ENCODE measurements around the gene ITIH1.

The ITIH1 gene

DNA sequence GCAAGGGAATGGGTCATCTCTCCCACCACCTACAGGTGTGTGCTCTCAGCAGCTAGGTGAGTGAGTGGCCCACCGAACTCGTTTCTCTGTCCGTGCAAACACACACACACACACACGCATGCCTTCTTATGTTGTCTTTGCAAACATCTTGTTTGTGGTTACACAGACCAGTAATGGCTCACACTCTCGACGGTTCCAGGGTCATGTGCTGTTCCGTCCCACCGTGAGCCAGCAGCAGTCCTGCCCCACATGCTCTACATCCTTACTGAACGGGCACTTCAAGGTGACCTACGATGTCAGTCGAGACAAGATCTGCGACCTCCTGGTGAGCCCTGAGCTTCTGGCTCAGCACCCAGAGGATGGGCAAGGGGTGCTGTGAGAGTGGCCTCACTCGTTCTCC, 4.3 kb downstream of the ITIH1 start:
- H3K4me3 ChIP-seq (ENCODE audit: low read depth, low read length): no peak overlapping the region
- no peak for DNase-seq (ENCODE audit: low read depth)
- TF ChIP-seq, protein P1, sequence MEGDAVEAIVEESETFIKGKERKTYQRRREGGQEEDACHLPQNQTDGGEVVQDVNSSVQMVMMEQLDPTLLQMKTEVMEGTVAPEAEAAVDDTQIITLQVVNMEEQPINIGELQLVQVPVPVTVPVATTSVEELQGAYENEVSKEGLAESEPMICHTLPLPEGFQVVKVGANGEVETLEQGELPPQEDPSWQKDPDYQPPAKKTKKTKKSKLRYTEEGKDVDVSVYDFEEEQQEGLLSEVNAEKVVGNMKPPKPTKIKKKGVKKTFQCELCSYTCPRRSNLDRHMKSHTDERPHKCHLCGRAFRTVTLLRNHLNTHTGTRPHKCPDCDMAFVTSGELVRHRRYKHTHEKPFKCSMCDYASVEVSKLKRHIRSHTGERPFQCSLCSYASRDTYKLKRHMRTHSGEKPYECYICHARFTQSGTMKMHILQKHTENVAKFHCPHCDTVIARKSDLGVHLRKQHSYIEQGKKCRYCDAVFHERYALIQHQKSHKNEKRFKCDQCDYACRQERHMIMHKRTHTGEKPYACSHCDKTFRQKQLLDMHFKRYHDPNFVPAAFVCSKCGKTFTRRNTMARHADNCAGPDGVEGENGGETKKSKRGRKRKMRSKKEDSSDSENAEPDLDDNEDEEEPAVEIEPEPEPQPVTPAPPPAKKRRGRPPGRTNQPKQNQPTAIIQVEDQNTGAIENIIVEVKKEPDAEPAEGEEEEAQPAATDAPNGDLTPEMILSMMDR (conservative IDR thresholded peaks at IDR 0.05; ENCODE audit: low read depth, low read length): no peak

DNA sequence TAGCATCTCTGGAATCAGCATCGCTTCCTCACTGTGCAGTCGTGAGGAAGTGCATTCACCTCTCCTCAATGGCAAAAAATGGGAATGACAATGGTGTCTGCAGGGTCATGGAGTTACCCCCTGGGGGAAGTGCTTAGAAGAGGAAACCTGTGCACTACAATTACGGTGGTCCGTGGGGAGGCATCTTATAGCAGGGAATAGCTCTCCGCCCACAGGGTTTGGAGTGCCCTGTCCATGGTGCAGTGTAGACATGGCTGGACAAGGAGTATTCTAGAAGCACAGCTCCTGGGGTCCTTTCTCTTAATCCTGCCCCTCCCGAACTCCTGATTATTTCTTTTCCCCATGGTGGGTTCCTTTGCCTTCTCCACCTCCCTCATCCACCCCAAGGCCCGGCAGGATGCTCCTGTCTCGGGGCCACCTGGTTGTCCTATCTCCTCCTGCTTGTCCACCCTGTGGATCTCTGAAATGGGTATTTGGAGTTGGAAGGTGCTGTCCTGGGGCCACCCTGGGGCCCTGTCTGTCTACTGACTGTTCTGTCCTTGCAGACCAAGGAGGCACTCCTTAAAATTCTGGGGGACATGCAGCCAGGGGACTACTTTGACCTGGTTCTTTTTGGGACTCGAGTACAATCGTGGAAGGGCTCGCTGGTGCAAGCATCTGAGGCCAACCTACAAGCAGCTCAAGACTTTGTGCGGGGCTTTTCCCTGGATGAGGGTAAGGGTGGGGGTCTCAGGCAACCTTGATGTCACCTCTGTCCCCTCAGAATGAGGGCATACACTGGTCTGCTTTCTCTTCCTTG, 5.2 kb downstream of the ITIH1 start:
- TF ChIP-seq, protein P1 (conservative IDR thresholded peaks at IDR 0.05; ENCODE audit: low read depth, low read length): no peak
- no peak overlapping the region for H3K4me3 ChIP-seq (ENCODE audit: low read depth, low read length)
- no peak for DNase-seq (ENCODE audit: low read depth)

GRCh38 chr3:52783211-52783555, 5.8 kb downstream of the ITIH1 start:
- H3K4me3 ChIP-seq (ENCODE audit: low read depth, low read length): no peak overlapping the region
- TF ChIP-seq, protein P1 (conservative IDR thresholded peaks at IDR 0.05; ENCODE audit: low read depth, low read length): peak; percentile 27
- peak; percentile 14 for DNase-seq (ENCODE audit: low read depth)

- no peak for DNase-seq (ENCODE audit: low read depth)
- no peak overlapping the region for H3K4me3 ChIP-seq (ENCODE audit: low read depth, low read length)
- TF ChIP-seq, protein P1 (conservative IDR thresholded peaks at IDR 0.05; ENCODE audit: low read depth, low read length): no peak
Observed at GRCh38 chr3:52784021-52784621, 6.7 kb downstream of the ITIH1 start.

DNA sequence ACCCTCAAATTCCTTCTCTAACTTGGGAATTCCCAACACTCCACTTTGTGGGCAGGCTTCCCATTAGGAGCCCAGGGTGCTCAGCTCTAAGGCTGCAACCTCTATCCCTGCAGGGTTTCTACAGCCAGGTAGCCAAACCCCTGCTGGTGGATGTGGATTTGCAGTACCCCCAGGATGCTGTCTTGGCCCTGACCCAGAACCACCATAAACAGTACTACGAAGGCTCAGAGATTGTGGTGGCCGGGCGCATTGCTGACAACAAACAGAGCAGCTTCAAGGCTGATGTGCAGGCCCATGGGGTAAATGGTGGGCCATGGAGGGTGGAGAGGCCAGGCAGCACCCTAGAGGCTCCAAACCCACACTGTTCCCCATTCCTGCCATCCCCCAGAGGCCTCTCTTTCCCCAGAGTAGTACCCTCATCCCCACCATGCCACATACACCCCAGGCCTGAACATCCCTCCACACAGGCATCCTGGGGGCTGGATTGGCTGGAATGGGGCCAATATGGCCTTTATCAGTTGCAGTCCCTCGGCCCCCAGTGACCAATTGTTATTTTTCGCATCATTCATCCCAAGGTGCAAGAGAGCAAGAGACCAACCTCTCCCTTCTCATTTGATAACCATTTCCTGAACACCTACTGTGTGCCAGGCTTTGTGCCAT, 7.7 kb downstream of the ITIH1 start:
- no peak for DNase-seq (ENCODE audit: low read depth)
- H3K4me3 ChIP-seq (ENCODE audit: low read depth, low read length): no peak overlapping the region
- TF ChIP-seq, protein P1 (conservative IDR thresholded peaks at IDR 0.05; ENCODE audit: low read depth, low read length): no peak

GRCh38 chr3:52786330-52787215, 9.2 kb downstream of the ITIH1 start:
- DNase-seq (ENCODE audit: low read depth): no peak
- no peak overlapping the region for H3K4me3 ChIP-seq (ENCODE audit: low read depth, low read length)
- TF ChIP-seq, protein P1 (conservative IDR thresholded peaks at IDR 0.05; ENCODE audit: low read depth, low read length): no peak

Data from choroid plexus epithelial cell (primary cell).